H9 (cell line): ENCODE results near the gene ELF3. TPM values are rescaled to one million over a fixed set of nuclear protein-coding genes. Genes with fewer than 3 reads are reported as not detected.
A peak's percentile ranks its signal among the peaks of the same experiment; 100 is the strongest.

Source experiments
- DNase-seq: peaks from one replicate; pipeline ENCODE4 v3.0.0-alpha.2; 2017
- H2AFZ ChIP-seq: one replicate; pipeline ENCODE4 v1.6.1; 2013; ENCODE audit warnings: mild to moderate bottlenecking, low read length, control low read depth, moderate library complexity
- H2AK5ac ChIP-seq: 2 replicates; pipeline ENCODE4 v1.6.1; 2013; ENCODE audit warnings: low read length, control low read depth, mixed read lengths; ENCODE audit not compliant: insufficient read length
- H2BK120ac ChIP-seq: one replicate; pipeline ENCODE4 v1.6.1; 2013; ENCODE audit warnings: low read depth, mild to moderate bottlenecking, low read length, control low read depth, inconsistent platforms; ENCODE audit not compliant: poor library complexity, severe bottlenecking
- H2BK12ac ChIP-seq: 2 replicates; pipeline ENCODE4 v1.6.1; 2013; ENCODE audit warnings: low read length, control low read depth, mixed read lengths, low read depth; ENCODE audit not compliant: insufficient read length
- H2BK15ac ChIP-seq: 2 replicates; pipeline ENCODE4 v1.6.1; 2013; ENCODE audit warnings: low read depth, low read length, control low read depth
- H2BK20ac ChIP-seq: one replicate; pipeline ENCODE4 v1.6.1; 2013; ENCODE audit warnings: low read depth, mild to moderate bottlenecking, low read length, control low read depth, inconsistent platforms; ENCODE audit not compliant: poor library complexity, severe bottlenecking
- H2BK5ac ChIP-seq: 2 replicates; pipeline ENCODE4 v1.6.1; 2013; ENCODE audit warnings: low read length, control low read depth, mixed read lengths; ENCODE audit not compliant: insufficient read length
- H3K14ac ChIP-seq: 2 replicates; pipeline ENCODE4 v1.6.1; 2013; ENCODE audit warnings: low read length, control low read depth; ENCODE audit not compliant: insufficient read depth
- H3K18ac ChIP-seq: 2 replicates; pipeline ENCODE4 v1.6.1; 2013; ENCODE audit warnings: low read depth, mild to moderate bottlenecking, mixed read lengths, low read length, control low read depth; ENCODE audit not compliant: insufficient read length
- H3K23ac ChIP-seq: 2 replicates; pipeline ENCODE4 v1.6.1; 2013; ENCODE audit warnings: low read length, control low read depth, mixed read lengths, low read depth; ENCODE audit not compliant: insufficient read length
- H3K23me2 ChIP-seq: 2 replicates; pipeline ENCODE4 v1.6.1; 2013; ENCODE audit warnings: low read depth, mild to moderate bottlenecking, mixed read lengths, low read length, control low read depth; ENCODE audit not compliant: insufficient read length, poor library complexity, severe bottlenecking
- H3K27ac ChIP-seq: 2 replicates; pipeline ENCODE4 v1.5.1; 2013; ENCODE audit warnings: low read length, control low read depth, mixed read lengths, low read depth; ENCODE audit not compliant: insufficient read length
- H3K27me3 ChIP-seq: 2 replicates; pipeline ENCODE4 v1.6.1; 2013; ENCODE audit warnings: low read length, control low read depth, inconsistent platforms; ENCODE audit not compliant: insufficient read depth
- H3K4ac ChIP-seq: 2 replicates; pipeline ENCODE4 v1.6.1; 2013; ENCODE audit warnings: low read depth, mild to moderate bottlenecking, control low read depth, inconsistent platforms, low read length, moderate library complexity
- H3K4me1 ChIP-seq: 2 replicates; pipeline ENCODE4 v1.6.1; 2013; ENCODE audit warnings: low read length, control low read depth, inconsistent platforms; ENCODE audit not compliant: insufficient read depth
- H3K4me2 ChIP-seq: 2 replicates; pipeline ENCODE4 v1.6.1; 2013; ENCODE audit warnings: low read length, control low read depth, mixed read lengths; ENCODE audit not compliant: insufficient read length, insufficient read depth
- H3K56ac ChIP-seq: 2 replicates; pipeline ENCODE4 v1.6.1; 2013; ENCODE audit warnings: low read depth, mild to moderate bottlenecking, mixed read lengths, low read length, control low read depth; ENCODE audit not compliant: insufficient read length
- H3K79me1 ChIP-seq: 2 replicates; pipeline ENCODE4 v1.6.1; 2013; ENCODE audit warnings: low read depth, mild to moderate bottlenecking, moderate library complexity, low read length, control low read depth, inconsistent platforms; ENCODE audit not compliant: insufficient read depth, poor library complexity, severe bottlenecking
- H3K79me2 ChIP-seq: 2 replicates; pipeline ENCODE4 v1.6.1; 2013; ENCODE audit warnings: low read length, control low read depth, inconsistent platforms; ENCODE audit not compliant: insufficient read depth
- H3K9ac ChIP-seq: 2 replicates; pipeline ENCODE4 v1.6.1; 2013; ENCODE audit warnings: low read length, control low read depth, mixed read lengths; ENCODE audit not compliant: insufficient read length; ENCODE audit errors: extremely low read depth
- H3K9me3 ChIP-seq: one replicate; pipeline ENCODE4 v1.6.1; 2013; ENCODE audit warnings: low read depth, low read length, inconsistent platforms; ENCODE audit not compliant: control insufficient read depth
- H3T11ph ChIP-seq: one replicate; pipeline ENCODE4 v1.6.1; 2013; ENCODE audit warnings: mild to moderate bottlenecking, low read length, control low read depth, inconsistent platforms
- H4K20me1 ChIP-seq: one replicate; pipeline ENCODE4 v1.6.1; 2013; ENCODE audit not compliant: control insufficient read depth, insufficient read length, insufficient read depth
- H4K5ac ChIP-seq: 2 replicates; pipeline ENCODE4 v1.6.1; 2013; ENCODE audit warnings: low read depth, mild to moderate bottlenecking, mixed read lengths, low read length, control low read depth; ENCODE audit not compliant: insufficient read length
- H4K8ac ChIP-seq: replicated peaks from 2 replicates; pipeline ENCODE4 v1.6.1; 2013; ENCODE audit warnings: low read length, control low read depth, mixed read lengths, low read depth; ENCODE audit not compliant: insufficient read length
- H4K91ac ChIP-seq: 2 replicates; pipeline ENCODE4 v1.6.1; 2013; ENCODE audit warnings: low read depth, mild to moderate bottlenecking, moderate library complexity, mixed read lengths, low read length, control low read depth; ENCODE audit not compliant: insufficient read length
- H3K27ac Mint-ChIP-seq, 3 experiments: 2 replicates in 2 of 3; 3 replicates in 1 of 3; pipeline ENCODE4 v1.8.0; 2020 to 2021; ENCODE audit warnings: mixed read lengths in 3 of 3, mild to moderate bottlenecking in 1 of 3, moderate library complexity in 1 of 3
- H3K27me3 Mint-ChIP-seq: 2 replicates; pipeline ENCODE4 v1.8.0; 2021; ENCODE audit warnings: low read depth, mild to moderate bottlenecking, moderate library complexity, mixed read lengths
- H3K36me3 Mint-ChIP-seq, 3 experiments: 2 replicates in 2 of 3; 3 replicates in 1 of 3; pipeline ENCODE4 v1.8.0; 2020 to 2021; ENCODE audit warnings: low read depth in 3 of 3, mixed read lengths in 3 of 3; ENCODE audit not compliant: insufficient read depth in 1 of 3
- H3K4me1 Mint-ChIP-seq, 2 experiments: 2 replicates each; pipeline ENCODE4 v1.8.0; 2020; ENCODE audit warnings: mixed read lengths in 2 of 2
- H3K4me3 Mint-ChIP-seq, 2 experiments: 2 replicates in 1 of 2; 3 replicates in 1 of 2; pipeline ENCODE4 v1.8.0; 2020 to 2021; ENCODE audit warnings: mild to moderate bottlenecking in 2 of 2, mixed read lengths in 2 of 2, moderate library complexity in 1 of 2
- H3K9me3 Mint-ChIP-seq, 2 experiments: 2 replicates in 1 of 2; 3 replicates in 1 of 2; pipeline ENCODE4 v1.8.0; 2020; ENCODE audit warnings: mild to moderate bottlenecking in 2 of 2, mixed read lengths in 2 of 2, moderate library complexity in 1 of 2
- WGBS: extraction: QIAGEN DNeasy Blood & Tissue Kit; methylation state at CpG from one replicate; pipeline ENCODE4 v1.1.7; 2013; ENCODE audit warnings: missing lambda C conversion rate, low lambda C conversion rate, mixed read lengths; ENCODE audit not compliant: insufficient read length; ENCODE audit errors: extremely low coverage; 5-methylcytosine and 5-hydroxymethylcytosine counted together
- total RNA-seq: library from RNA; stranded (reverse); gene quantifications from 2 replicates; pipeline ENCODE4 v1.2.1, GENCODE V29; 2021
- TF ChIP-seq, protein P1 (sequence below): fragments of 200-600 bp; sonication (generic); conservative IDR thresholded peaks from 3 replicates; pipeline ENCODE4 v1.8.0; 2021; ENCODE audit warnings: antibody characterized with exemption, mild to moderate bottlenecking

The ELF3 gene
- total RNA-seq, 1 experiment from 2014 or later = 10.4 TPM

- Histone ChIP-seq H3K4me1 (no peaks in the 10 kb centered on the region; the same call in 1 of the 2 replicates), H3K23me2 (peaks cover 9% of the 10 kb centered on the region), H3K79me2 (peaks cover 7% of the 10 kb centered on the region; the same call in 1 of the 2 replicates), H3K9me3 (no peaks in the 10 kb centered on the region), H4K91ac (no peak overlapping the region), H2AFZ (no peak overlapping the region), H3K79me1 (peaks cover 3% of the 10 kb centered on the region), H3T11ph (no peak overlapping the region), H3K14ac (peak overlapping the region; percentile 80; the same call in 1 of the 2 replicates), H4K8ac (no peak overlapping the region), H3K4ac (no peak overlapping the region), H3K9ac (peak overlapping the region; percentile 57), H3K27me3 (no peaks in the 10 kb centered on the region; the same call in 1 of the 2 replicates), H3K56ac (no peak overlapping the region), H3K27ac (no peak overlapping the region), H2BK120ac (no peak overlapping the region), H4K5ac (no peak overlapping the region), H3K23ac (no peak overlapping the region), H2AK5ac (no peak overlapping the region), H3K4me2 (peak overlapping the region; percentile 73), H2BK15ac (no peak overlapping the region), H3K18ac (no peak overlapping the region), H2BK5ac (no peak overlapping the region), H2BK20ac (no peak overlapping the region), H4K20me1 (no peaks in the 10 kb centered on the region), H2BK12ac (no peak overlapping the region)
- Mint-ChIP-seq H3K4me3 (peak overlapping the region; percentile 94 to 96), H3K27ac (peak overlapping the region in 2 of 3 experiments; percentile 74 to 92; a peak in 4 of 7 replicates), H3K36me3 (peaks cover 0 to 9% (median 5%) of the 10 kb centered on the region in 3 experiments; a peak in 5 of 7 replicates), H3K4me1 (peaks cover 18 to 21% of the 10 kb centered on the region in 2 experiments), H3K27me3 (peaks cover 11% of the 10 kb centered on the region), H3K9me3 (no peaks in the 10 kb centered on the region)
- TF ChIP-seq, protein P1, sequence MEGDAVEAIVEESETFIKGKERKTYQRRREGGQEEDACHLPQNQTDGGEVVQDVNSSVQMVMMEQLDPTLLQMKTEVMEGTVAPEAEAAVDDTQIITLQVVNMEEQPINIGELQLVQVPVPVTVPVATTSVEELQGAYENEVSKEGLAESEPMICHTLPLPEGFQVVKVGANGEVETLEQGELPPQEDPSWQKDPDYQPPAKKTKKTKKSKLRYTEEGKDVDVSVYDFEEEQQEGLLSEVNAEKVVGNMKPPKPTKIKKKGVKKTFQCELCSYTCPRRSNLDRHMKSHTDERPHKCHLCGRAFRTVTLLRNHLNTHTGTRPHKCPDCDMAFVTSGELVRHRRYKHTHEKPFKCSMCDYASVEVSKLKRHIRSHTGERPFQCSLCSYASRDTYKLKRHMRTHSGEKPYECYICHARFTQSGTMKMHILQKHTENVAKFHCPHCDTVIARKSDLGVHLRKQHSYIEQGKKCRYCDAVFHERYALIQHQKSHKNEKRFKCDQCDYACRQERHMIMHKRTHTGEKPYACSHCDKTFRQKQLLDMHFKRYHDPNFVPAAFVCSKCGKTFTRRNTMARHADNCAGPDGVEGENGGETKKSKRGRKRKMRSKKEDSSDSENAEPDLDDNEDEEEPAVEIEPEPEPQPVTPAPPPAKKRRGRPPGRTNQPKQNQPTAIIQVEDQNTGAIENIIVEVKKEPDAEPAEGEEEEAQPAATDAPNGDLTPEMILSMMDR = no peak
- no CpG with 5 or more reads among the region's 11 CpGs for WGBS
- DNase-seq = no peak
Measured at GRCh38 chr1:201983380-201983805, 27.0 kb upstream of the ELF3 start.
